GM21576 (cell line): ENCODE measurements around the gene STUM.

Source experiments
- ATAC-seq: cut with Tn5 transposase; IDR thresholded peaks from one replicate; pipeline ENCODE4 v1.9.1; 2021; ENCODE audit warnings: mild to moderate bottlenecking, moderate library complexity; ENCODE audit not compliant: unreplicated experiment

Gene STUM

GRCh38 chr1:226533220-226533619 is 15.3 kb upstream of the STUM start:
- ATAC-seq, result no peak

- no peak for ATAC-seq
Measured at GRCh38 chr1:226534098-226534497, 14.5 kb upstream of the STUM start.

GRCh38 chr1:226534645-226535044 is 13.9 kb upstream of the STUM start:
- ATAC-seq, result no peak

GRCh38 chr1:226535666-226536065 is 12.9 kb upstream of the STUM start:
- ATAC-seq, result no peak

- ATAC-seq, result no peak
Measured at GRCh38 chr1:226541231-226541630, 7.3 kb upstream of the STUM start.

- ATAC-seq, result no peak
Measured at GRCh38 chr1:226541631-226542622, 6.6 kb upstream of the STUM start.

- no peak for ATAC-seq
Measured at GRCh38 chr1:226542623-226543103, 5.9 kb upstream of the STUM start.

GRCh38 chr1:226545836-226546596 is 2.5 kb upstream of the STUM start:
- no peak for ATAC-seq

GRCh38 chr1:226546926-226547325 is 1.6 kb upstream of the STUM start:
- no peak for ATAC-seq

GRCh38 chr1:226547754-226548191 is 791 bp upstream of the STUM start:
- ATAC-seq, result no peak

- no peak for ATAC-seq
Measured at GRCh38 chr1:226549094-226549936, 751 bp downstream of the STUM start.

- ATAC-seq, result no peak
Measured at GRCh38 chr1:226549937-226550671, 1.5 kb downstream of the STUM start.

GRCh38 chr1:226550672-226551041 is 2.1 kb downstream of the STUM start:
- no peak for ATAC-seq

- ATAC-seq, result no peak
Measured at GRCh38 chr1:226551299-226551698, 2.7 kb downstream of the STUM start.

- no peak for ATAC-seq
Measured at GRCh38 chr1:226552061-226552460, 3.5 kb downstream of the STUM start.

- ATAC-seq, result no peak
Measured at GRCh38 chr1:226553266-226553923, 4.8 kb downstream of the STUM start.

GRCh38 chr1:226553924-226554282 is 5.3 kb downstream of the STUM start:
- ATAC-seq, result no peak

GRCh38 chr1:226555092-226555491 is 6.5 kb downstream of the STUM start:
- ATAC-seq, result no peak

- no peak for ATAC-seq
Measured at GRCh38 chr1:226557424-226557823, 8.9 kb downstream of the STUM start.
